HCT116 (cell line): Measurements from ENCODE around the gene TRIM38.

Source experiments
- EZH2 ChIP-seq: fragments of 200-600 bp; sonication (generic); IDR thresholded peaks from 2 replicates; pipeline ENCODE4 v1.6.1; 2017; ENCODE audit warnings: antibody characterized with exemption, mixed run types
- EZH2phosphoT487 ChIP-seq: fragments of 200-600 bp; IDR thresholded peaks from 2 replicates; pipeline ENCODE4 v1.6.1; 2018; ENCODE audit warnings: antibody characterized with exemption, borderline replicate concordance
- POLR2A ChIP-seq: IDR thresholded peaks from 2 replicates; pipeline ENCODE4 v1.7.0; 2011; ENCODE audit warnings: borderline replicate concordance; ENCODE audit not compliant: insufficient read depth, insufficient read length; ENCODE audit errors: extremely low read depth
- POLR2AphosphoS5 ChIP-seq: IDR thresholded peaks from 2 replicates; pipeline ENCODE4 v1.6.1; 2011; ENCODE audit warnings: mild to moderate bottlenecking, low read depth, low read length, moderate library complexity
- SP1 ChIP-seq: IDR thresholded peaks from 2 replicates; pipeline ENCODE4 v1.6.1; 2012; ENCODE audit warnings: low read depth
- TF ChIP-seq, protein P1 (sequence below), 3 experiments: fragments of 200-600 bp in 1 of 3; sonication (generic) in 1 of 3; IDR thresholded peaks in 2 of 3; conservative IDR thresholded peaks in 1 of 3; 2 replicates each; pipeline ENCODE4 v1.5.1; 2012 to 2017; ENCODE audit warnings: low read depth in 2 of 3, low read length in 2 of 3, antibody characterized with exemption in 1 of 3, borderline replicate concordance in 1 of 3, control low read depth in 1 of 3, mild to moderate bottlenecking in 1 of 3, mixed read lengths in 1 of 3, mixed run types in 1 of 3, moderate library complexity in 1 of 3; ENCODE audit not compliant: insufficient read depth in 1 of 3
- TF ChIP-seq, protein P2 (sequence below): IDR thresholded peaks from 2 replicates; pipeline ENCODE4 v1.6.1; 2012
- TF ChIP-seq, protein P3 (sequence below): IDR thresholded peaks from 2 replicates; pipeline ENCODE4 v1.6.1; 2012
- TF ChIP-seq, protein P4 (sequence below): IDR thresholded peaks from 2 replicates; pipeline ENCODE4 v1.6.1; 2011; ENCODE audit warnings: mild to moderate bottlenecking, low read length, moderate library complexity; ENCODE audit not compliant: insufficient replicate concordance; ENCODE audit errors: extremely low read depth

DNA sequence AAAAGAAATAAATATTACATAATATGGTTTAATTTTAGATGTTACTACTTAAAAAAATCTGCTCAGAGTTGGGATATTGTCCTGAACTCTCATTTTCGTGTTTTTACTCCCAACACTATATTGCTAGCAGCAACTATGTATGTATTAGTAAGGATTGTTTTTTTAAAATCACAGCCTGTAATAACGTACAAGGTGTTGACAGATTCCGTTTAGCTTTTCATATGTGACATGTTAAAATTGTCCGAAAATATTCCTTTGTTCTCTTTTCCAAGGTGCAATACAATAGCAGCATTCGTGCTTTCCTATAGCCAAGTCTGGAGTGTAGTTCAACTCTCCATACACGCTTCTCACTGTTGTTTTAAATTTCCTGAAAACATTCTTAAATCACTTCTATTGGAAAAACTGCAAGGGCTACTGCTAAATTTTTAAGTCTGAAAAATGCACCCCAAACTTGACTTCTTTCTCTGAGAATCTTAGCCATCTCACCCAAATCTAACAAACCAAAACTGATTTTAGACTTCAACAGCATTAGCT lies 65.7 kb downstream of the TRIM38 start:
- TF ChIP-seq, protein P1, sequence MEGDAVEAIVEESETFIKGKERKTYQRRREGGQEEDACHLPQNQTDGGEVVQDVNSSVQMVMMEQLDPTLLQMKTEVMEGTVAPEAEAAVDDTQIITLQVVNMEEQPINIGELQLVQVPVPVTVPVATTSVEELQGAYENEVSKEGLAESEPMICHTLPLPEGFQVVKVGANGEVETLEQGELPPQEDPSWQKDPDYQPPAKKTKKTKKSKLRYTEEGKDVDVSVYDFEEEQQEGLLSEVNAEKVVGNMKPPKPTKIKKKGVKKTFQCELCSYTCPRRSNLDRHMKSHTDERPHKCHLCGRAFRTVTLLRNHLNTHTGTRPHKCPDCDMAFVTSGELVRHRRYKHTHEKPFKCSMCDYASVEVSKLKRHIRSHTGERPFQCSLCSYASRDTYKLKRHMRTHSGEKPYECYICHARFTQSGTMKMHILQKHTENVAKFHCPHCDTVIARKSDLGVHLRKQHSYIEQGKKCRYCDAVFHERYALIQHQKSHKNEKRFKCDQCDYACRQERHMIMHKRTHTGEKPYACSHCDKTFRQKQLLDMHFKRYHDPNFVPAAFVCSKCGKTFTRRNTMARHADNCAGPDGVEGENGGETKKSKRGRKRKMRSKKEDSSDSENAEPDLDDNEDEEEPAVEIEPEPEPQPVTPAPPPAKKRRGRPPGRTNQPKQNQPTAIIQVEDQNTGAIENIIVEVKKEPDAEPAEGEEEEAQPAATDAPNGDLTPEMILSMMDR (IDR thresholded peaks at IDR 0.05 in 2 of 3, conservative IDR thresholded peaks at IDR 0.05 in 1 of 3; ENCODE audit: borderline replicate concordance in 1 of 3, insufficient read depth in 1 of 3, low read depth in 2 of 3, low read length in 2 of 3), result no peak
- TF ChIP-seq POLR2A (no peak), EZH2 (no peak), POLR2AphosphoS5 (no peak), SP1 (no peak), EZH2phosphoT487 (no peak)
- TF ChIP-seq, protein P2, sequence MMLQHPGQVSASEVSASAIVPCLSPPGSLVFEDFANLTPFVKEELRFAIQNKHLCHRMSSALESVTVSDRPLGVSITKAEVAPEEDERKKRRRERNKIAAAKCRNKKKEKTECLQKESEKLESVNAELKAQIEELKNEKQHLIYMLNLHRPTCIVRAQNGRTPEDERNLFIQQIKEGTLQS, result no peak
- TF ChIP-seq, protein P3, sequence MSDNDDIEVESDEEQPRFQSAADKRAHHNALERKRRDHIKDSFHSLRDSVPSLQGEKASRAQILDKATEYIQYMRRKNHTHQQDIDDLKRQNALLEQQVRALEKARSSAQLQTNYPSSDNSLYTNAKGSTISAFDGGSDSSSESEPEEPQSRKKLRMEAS, result no peak
- TF ChIP-seq, protein P4, sequence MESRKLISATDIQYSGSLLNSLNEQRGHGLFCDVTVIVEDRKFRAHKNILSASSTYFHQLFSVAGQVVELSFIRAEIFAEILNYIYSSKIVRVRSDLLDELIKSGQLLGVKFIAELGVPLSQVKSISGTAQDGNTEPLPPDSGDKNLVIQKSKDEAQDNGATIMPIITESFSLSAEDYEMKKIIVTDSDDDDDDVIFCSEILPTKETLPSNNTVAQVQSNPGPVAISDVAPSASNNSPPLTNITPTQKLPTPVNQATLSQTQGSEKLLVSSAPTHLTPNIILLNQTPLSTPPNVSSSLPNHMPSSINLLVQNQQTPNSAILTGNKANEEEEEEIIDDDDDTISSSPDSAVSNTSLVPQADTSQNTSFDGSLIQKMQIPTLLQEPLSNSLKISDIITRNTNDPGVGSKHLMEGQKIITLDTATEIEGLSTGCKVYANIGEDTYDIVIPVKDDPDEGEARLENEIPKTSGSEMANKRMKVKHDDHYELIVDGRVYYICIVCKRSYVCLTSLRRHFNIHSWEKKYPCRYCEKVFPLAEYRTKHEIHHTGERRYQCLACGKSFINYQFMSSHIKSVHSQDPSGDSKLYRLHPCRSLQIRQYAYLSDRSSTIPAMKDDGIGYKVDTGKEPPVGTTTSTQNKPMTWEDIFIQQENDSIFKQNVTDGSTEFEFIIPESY, result no peak
